Measurements from ENCODE around the gene MOB3B. TPM values are rescaled to one million over a fixed set of nuclear protein-coding genes. Genes with fewer than 3 reads are reported as not detected.
"Not testable (repeated sequence)": the region's sequence is repeated elsewhere in the genome, so short reads cannot be mapped to it uniquely, and the experiment has no call there.

MOB3B gene
- total RNA-seq, 1 donor from 2014 or later: 14.8 TPM

DNA sequence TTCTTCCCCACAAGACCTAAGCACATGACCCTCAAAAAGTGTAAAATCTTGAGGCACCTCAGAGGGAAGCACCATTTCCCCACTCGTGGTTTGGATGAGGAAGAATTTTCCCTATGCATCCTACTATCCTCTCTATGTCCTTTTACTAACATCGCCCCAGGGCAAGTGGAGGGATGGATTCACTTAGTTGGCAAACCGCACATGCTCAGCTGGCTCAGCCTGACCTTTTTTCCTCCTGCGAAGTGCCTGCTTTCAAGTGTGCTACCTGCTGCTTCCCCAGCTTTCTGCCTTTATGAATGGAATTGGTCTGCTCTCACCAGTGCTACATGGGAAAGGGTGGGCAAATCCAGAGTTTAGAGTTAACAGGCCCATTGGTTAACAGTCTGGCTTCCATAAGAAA, 62.1 kb downstream of the MOB3B start:
- no peaks in the 10 kb centered on the region for H3K36me3 Mint-ChIP-seq
- H3K27me3 Mint-ChIP-seq (ENCODE audit: low read depth): no peaks in the 10 kb centered on the region
- peaks cover 23% of the 10 kb centered on the region for H3K4me1 Mint-ChIP-seq
- no peak overlapping the region for H3K4me3 Mint-ChIP-seq
- no peaks in the 10 kb centered on the region for H3K9me3 Mint-ChIP-seq
- no peak for DNase-seq (ENCODE audit: low spot score in 2 of 2, unreplicated experiment in 2 of 2)
- H3K27ac Mint-ChIP-seq: no peak overlapping the region
- TF ChIP-seq, protein P1, sequence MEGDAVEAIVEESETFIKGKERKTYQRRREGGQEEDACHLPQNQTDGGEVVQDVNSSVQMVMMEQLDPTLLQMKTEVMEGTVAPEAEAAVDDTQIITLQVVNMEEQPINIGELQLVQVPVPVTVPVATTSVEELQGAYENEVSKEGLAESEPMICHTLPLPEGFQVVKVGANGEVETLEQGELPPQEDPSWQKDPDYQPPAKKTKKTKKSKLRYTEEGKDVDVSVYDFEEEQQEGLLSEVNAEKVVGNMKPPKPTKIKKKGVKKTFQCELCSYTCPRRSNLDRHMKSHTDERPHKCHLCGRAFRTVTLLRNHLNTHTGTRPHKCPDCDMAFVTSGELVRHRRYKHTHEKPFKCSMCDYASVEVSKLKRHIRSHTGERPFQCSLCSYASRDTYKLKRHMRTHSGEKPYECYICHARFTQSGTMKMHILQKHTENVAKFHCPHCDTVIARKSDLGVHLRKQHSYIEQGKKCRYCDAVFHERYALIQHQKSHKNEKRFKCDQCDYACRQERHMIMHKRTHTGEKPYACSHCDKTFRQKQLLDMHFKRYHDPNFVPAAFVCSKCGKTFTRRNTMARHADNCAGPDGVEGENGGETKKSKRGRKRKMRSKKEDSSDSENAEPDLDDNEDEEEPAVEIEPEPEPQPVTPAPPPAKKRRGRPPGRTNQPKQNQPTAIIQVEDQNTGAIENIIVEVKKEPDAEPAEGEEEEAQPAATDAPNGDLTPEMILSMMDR (IDR thresholded peaks at IDR 0.05; ENCODE audit: unreplicated experiment): no peak

DNA sequence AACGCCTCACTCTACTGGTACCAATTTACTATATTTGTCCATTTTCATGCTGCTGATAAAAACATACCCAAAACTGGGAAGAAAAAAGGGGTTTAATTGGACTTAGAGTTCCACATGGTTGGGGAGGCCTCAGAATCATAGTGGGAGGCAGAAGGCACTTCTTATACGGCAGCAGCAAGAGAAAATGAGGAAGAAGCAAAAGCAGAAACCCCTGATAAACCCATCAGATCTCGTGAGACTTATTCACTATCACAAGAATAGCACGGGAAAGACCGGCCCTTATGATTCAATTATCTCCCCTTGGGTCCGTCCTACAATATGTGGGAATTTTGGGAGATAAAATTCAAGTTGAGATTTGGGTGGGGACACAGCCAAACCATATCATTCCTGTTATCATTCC, 63.1 kb downstream of the MOB3B start:
- not testable (repeated sequence) for H3K27ac Mint-ChIP-seq; DNase-seq (ENCODE audit: low spot score in 2 of 2, unreplicated experiment in 2 of 2); H3K9me3 Mint-ChIP-seq; H3K4me3 Mint-ChIP-seq; H3K27me3 Mint-ChIP-seq (ENCODE audit: low read depth); H3K36me3 Mint-ChIP-seq
- H3K4me1 Mint-ChIP-seq: peaks cover 16% of the 10 kb centered on the region

DNA sequence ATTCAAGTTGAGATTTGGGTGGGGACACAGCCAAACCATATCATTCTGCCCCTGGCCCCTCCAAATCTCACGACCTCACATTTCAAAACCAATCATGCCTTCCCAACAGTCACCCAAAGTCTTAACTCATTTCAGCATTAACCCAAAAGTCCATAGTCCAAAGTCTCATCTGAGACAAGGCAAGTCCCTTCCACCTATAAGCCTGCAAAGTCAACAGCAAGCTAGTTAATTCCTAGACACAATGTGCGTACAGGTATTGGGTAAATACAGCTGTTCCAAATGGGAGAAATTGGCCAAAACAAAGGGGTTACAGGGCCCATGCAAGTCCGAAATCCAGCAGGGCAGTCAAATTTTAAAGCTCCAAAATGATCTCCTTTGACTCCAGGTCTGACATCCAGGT, 64.7 kb downstream of the MOB3B start:
- not testable (repeated sequence) for H3K36me3 Mint-ChIP-seq; H3K27ac Mint-ChIP-seq; DNase-seq (ENCODE audit: low spot score in 2 of 2, unreplicated experiment in 2 of 2); H3K9me3 Mint-ChIP-seq; H3K4me3 Mint-ChIP-seq; H3K27me3 Mint-ChIP-seq (ENCODE audit: low read depth)
- peaks cover 15% of the 10 kb centered on the region for H3K4me1 Mint-ChIP-seq

DNA sequence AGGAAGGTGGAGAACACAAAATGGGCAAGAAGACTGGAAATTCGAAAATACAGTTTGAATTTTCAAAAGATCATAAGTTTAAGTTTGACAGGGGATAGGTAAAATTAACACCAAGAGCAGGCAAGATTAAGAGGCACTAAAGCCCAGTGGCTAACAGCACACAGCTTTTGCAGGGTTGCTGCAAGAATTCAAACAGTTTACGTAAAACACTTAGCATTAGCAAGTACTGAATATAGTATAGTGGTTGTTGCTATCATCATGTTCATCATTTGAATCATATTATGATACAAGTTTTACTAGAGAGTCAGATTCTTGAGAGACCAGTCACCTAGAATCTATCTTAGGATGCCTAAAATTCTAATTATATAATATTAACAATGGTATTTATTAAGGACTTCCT, 66.8 kb downstream of the MOB3B start:
- TF ChIP-seq, protein P1 (IDR thresholded peaks at IDR 0.05; ENCODE audit: unreplicated experiment): no peak
- peaks cover 21% of the 10 kb centered on the region for H3K4me1 Mint-ChIP-seq
- DNase-seq (ENCODE audit: low spot score in 2 of 2, unreplicated experiment in 2 of 2): no peak
- H3K27ac Mint-ChIP-seq: no peak overlapping the region
- no peaks in the 10 kb centered on the region for H3K9me3 Mint-ChIP-seq
- no peaks in the 10 kb centered on the region for H3K36me3 Mint-ChIP-seq
- no peaks in the 10 kb centered on the region for H3K27me3 Mint-ChIP-seq (ENCODE audit: low read depth)
- H3K4me3 Mint-ChIP-seq: no peak overlapping the region

DNA sequence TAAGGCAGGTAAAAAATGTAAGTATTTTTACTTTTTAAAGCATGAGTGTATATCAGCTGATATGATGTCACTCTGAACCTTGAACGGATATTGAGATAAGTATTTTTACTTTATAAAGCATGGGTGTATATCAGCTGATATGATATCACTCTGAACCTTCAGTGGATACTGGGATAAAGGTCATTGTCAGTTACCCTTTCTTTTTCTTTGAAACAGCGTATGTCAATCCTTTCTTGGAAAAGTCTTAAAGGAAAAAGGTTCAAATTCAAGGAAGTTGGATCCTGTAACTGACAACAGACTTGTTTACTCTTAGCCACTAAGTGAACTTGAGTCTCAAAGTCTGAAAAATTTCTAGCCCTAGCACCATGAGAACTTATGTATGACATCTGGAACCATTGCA, 67.2 kb downstream of the MOB3B start:
- Mint-ChIP-seq H3K27me3 (ENCODE audit: low read depth) (no peaks in the 10 kb centered on the region), H3K27ac (no peak overlapping the region), H3K4me1 (peaks cover 19% of the 10 kb centered on the region), H3K4me3 (no peak overlapping the region), H3K36me3 (no peaks in the 10 kb centered on the region), H3K9me3 (no peaks in the 10 kb centered on the region)
- no peak for DNase-seq (ENCODE audit: low spot score in 2 of 2, unreplicated experiment in 2 of 2)
- TF ChIP-seq, protein P1 (IDR thresholded peaks at IDR 0.05; ENCODE audit: unreplicated experiment): no peak

DNA sequence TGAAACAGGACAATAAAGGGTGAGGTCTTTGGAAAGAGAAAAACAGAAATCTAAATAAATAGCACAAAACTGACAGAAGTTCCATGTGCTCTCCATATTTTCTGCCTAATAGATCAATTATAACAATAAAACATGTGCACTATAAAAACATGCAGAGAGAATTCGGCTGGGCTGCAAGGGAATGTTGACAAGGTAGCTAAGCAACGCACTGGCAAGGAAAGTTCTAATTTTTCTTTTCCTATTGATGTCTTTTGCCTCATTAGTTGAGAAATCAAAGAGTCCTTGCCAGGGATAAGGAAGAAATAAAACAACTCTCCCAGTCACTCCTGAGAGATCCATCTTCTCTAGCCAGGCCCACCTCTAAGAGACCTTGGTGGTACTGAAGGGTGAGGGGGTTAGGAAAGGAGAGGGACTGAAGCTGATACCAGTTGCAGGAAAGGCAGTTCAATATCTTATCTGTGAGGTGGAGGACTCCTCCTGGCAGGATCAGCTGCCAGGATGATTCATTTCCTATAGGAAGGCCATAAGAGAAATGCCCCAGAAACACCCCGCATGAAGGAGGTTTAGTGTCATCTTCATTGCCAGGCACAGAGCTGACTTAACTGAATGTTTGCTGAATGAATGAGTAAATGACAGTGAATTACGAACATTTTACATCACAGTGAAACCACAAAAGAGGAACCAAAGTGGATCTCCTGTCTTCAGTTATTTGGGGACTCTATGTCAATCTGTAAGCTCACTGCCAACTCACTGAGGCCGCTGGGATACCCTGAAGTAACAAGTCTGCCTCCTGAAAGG, 69.2 kb downstream of the MOB3B start:
- H3K27me3 Mint-ChIP-seq (ENCODE audit: low read depth): no peaks in the 10 kb centered on the region
- H3K4me1 Mint-ChIP-seq: peaks cover 25% of the 10 kb centered on the region
- TF ChIP-seq, protein P1 (IDR thresholded peaks at IDR 0.05; ENCODE audit: unreplicated experiment): no peak
- H3K9me3 Mint-ChIP-seq: no peaks in the 10 kb centered on the region
- H3K36me3 Mint-ChIP-seq: peaks cover 6% of the 10 kb centered on the region
- no peak for DNase-seq (ENCODE audit: low spot score in 2 of 2, unreplicated experiment in 2 of 2)
- no peak overlapping the region for H3K4me3 Mint-ChIP-seq
- peak overlapping the region; percentile 80 for H3K27ac Mint-ChIP-seq

All from mesothelial cell of epicardium (in vitro differentiated cells).